H7 (cell line): ENCODE results near the gene ADAMTS13. TPM values are rescaled to one million over a fixed set of nuclear protein-coding genes. Genes with fewer than 3 reads are reported as not detected.

ENCODE experiments used
- DNase-seq: peaks from one replicate; pipeline ENCODE4 v3.0.0; 2012
- H3K27me3 ChIP-seq: 2 replicates; pipeline ENCODE4 v1.6.0; 2011; ENCODE audit warnings: mild to moderate bottlenecking, low read length; ENCODE audit not compliant: control insufficient read depth, insufficient read depth
- H3K36me3 ChIP-seq: replicated peaks from 2 replicates; pipeline ENCODE4 v1.5.1; 2011; ENCODE audit warnings: low read length; ENCODE audit not compliant: control insufficient read depth, insufficient read depth
- H3K4me3 ChIP-seq: 2 replicates; pipeline ENCODE4 v1.5.1; 2011; ENCODE audit warnings: low read depth, mild to moderate bottlenecking, control low read depth, low read length, moderate library complexity; ENCODE audit not compliant: insufficient read depth
- total RNA-seq: library from RNA; depleted of rRNA; stranded (reverse); fragments of >200 nt; shearing (Covaris generic); gene quantifications from 2 replicates; pipeline ENCODE4 v1.2.3, GENCODE V29; 2014

The ADAMTS13 gene
- total RNA-seq, 1 experiment from 2014 or later = 2.8 TPM

DNA sequence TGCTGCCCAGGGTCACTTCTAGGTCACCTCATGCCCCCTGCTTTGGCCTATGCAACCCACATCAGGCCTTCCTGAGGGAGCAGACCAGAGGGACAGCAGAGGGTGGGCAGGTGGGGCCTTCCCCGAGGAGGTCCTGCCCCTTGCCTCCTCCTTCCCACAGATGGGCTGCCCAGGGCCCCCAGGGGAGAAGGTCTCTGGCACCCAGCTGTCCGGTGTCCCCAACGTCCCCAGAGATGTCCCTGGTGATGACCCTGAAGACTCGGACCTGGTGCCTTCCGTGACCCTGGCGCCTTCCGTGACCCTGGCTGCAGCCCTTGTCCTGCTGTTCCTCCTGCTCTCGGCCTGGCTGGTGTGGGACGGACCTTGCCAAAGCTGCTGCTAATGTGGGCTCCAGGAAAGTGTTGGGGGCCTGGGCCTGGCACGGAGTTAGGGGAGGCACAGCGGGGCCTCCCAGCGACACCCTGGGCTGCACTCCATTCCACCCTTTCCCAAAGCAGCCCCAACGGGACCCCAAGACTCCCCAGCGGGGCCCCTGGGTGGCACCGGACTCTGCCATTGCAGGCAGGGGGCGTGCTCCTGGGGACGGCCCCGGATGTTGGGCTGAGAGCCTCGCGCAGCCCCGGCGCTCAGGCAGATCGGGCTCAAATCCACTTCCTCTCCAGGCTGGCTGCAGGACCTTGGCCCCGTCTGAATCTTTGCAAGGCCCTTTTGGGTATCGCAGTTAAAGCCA, 63.5 kb downstream of the ADAMTS13 start:
- Histone ChIP-seq H3K4me3 (no peak overlapping the region), H3K27me3 (no peaks in the 10 kb centered on the region; the same call in 1 of the 2 replicates), H3K36me3 (no peaks in the 10 kb centered on the region)
- peak; percentile 76 for DNase-seq

- Histone ChIP-seq H3K27me3 (no peaks in the 10 kb centered on the region), H3K36me3 (no peaks in the 10 kb centered on the region), H3K4me3 (no peak overlapping the region)
- DNase-seq = no peak
These were observed 65.2 kb downstream of the ADAMTS13 start for GRCh38 chr9:133487331-133487725.

DNA sequence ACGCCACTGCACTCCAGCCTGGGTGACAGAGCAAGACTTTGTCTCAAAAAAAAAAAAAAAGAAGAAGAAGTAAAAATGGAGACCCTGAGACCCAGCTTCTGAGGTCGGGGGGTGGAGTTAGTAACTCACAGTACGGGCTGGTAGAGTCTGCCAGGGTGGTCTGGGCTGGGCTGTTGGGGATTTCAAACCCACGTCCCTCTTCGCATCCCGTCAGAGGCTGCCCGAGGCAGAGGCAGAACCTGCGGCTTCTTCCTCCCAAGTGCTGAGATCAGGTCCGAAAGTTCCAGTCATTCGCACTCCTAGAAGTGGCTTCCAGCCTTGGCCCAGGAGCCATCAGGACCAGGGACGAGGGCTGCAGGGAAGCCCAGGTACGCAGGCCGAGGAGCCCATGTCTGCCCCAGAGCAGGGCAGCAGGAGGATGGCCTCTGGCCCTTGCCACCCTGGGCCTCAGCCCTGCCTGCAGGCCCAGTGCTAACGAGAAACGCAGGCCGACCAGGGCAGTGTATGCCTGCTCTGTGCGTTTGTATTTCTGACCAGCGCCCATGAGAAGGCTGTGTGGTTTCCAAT, 66.6 kb downstream of the ADAMTS13 start:
- Histone ChIP-seq H3K4me3 (no peak overlapping the region), H3K36me3 (no peaks in the 10 kb centered on the region), H3K27me3 (no peaks in the 10 kb centered on the region)
- DNase-seq = peak; percentile 46

DNA sequence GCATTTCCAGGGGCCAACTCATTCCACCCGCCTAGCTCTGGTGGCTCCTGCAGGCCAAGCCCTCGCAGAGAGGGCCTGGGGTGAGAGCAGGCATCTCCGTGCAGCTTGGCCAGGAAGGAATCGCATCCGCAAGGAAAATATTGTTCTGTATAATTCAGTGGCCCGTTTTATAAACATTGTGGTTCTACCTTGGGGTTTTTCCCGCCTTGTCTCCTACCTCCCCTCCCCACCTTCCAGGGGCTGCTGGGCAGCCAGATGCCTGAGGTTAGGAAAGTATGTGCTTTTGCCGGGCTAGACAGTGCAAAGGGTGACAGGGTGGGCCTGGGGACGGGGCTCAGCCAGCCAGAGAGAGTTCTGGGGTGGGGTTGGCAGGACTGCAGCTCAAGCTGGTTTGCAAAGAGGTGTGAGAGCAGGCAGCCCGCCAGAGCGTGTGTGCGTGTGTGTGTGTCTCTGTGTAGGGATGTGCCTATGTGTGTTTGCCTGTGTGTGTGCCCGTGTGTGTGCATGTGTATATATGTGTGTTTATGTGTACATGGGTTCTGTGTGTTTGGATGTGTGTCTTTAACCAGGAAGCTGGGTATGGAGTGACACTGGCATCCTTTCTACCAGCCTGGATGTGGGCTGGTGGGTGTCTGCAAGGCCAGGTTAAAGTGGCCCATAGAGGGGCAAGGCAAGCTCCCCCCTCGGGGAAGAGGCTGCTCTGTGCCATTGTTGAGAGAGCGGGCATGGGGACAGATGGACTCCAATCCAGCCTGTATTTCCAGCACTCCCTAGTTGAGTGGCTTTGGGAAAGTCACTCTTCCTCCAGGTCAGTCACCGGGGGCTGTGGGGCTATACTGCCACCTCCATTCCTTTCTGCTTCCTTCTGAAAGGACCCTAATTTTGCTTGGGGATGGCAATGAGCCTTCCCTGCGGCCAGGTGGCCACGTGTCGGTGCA, 67.4 kb downstream of the ADAMTS13 start:
- Histone ChIP-seq H3K27me3 (no peaks in the 10 kb centered on the region), H3K36me3 (no peaks in the 10 kb centered on the region), H3K4me3 (no peak overlapping the region)
- DNase-seq = peak; percentile 42

DNA sequence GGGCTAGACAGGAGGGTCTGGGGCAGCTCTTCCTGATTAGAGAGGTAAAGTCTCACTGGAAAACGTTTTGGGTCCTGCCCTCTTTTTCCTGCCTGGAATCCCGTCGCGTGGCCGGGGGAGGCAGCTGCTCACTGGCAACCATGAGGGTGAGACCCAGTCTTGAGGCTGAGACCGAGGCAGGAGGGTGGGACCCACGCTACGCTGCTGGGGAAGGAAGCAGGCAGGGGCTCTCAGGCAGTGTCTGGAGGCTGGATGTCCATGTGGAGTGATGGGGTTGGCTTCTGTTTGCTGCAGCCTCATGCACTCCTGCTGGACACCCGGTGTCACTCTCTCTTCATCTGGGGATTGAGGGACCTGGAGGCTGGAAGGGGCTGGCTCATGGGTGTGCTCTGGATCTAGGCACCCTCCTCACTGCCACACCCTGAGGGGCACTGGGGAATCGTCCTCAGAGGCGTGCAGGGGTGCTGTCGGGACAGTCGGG, 68.1 kb downstream of the ADAMTS13 start:
- peak; percentile 60 for DNase-seq
- Histone ChIP-seq H3K27me3 (no peaks in the 10 kb centered on the region), H3K4me3 (no peak overlapping the region), H3K36me3 (no peaks in the 10 kb centered on the region)

DNA sequence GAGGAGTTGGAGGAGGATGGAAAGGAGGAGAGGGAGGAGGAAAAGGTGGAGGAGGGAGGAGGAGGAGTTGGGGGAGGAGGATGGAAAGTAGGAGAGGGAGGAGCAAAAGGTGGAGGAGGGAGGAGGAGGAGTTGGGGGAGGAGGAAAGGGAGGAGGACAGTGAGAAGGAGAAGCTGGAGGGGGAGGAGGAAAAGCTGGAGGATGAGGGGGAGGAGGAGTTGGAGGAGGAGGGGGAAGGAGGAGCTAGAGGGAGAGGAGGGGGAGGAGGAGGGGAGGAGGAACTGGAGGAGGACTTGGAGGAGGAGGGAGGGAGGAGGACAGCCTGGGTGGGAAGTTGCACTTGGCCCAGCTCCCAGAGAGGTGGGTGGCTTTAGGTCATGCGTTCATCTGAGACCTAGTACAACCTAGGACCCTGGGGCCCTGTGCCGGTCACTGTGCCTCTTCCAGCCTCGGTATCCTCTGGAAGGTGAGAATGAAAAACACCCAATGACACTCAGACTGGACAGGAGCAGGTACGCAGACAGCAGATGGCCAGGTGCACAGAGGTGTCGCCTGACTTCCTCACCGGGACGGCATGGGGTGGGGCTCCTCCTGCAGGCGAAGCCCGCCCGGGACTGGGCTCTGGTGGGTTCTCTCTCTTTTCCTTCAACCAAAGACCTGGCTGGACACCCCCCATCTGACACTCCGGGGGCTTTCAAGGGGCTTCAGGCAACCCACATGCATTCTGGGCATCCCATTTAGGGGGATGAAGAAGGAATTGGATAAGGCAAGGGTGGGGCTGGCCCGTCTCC, 68.9 kb downstream of the ADAMTS13 start:
- Histone ChIP-seq H3K36me3 (no peaks in the 10 kb centered on the region), H3K4me3 (no peak overlapping the region), H3K27me3 (no peaks in the 10 kb centered on the region)
- DNase-seq = peak; percentile 65

DNA sequence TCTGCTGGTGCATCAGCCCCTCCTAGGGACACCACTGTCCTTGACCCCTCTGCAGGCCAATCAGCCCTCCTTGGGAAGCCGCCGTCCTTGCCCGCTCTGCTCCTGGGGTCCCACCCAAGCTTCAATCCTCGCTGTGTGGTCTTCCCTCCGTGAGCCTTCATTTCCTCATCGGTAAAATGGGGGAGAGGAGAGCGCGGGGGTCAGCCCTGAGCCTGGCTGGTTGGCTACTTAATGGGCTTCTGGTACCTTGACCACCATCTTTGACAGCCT, 69.4 kb downstream of the ADAMTS13 start:
- Histone ChIP-seq H3K27me3 (no peaks in the 10 kb centered on the region), H3K4me3 (no peak overlapping the region), H3K36me3 (no peaks in the 10 kb centered on the region)
- DNase-seq = no peak

- Histone ChIP-seq H3K27me3 (no peaks in the 10 kb centered on the region), H3K36me3 (no peaks in the 10 kb centered on the region), H3K4me3 (no peak overlapping the region)
- peak; percentile 67 for DNase-seq
These were observed 70.2 kb downstream of the ADAMTS13 start for GRCh38 chr9:133492061-133493021.

DNA sequence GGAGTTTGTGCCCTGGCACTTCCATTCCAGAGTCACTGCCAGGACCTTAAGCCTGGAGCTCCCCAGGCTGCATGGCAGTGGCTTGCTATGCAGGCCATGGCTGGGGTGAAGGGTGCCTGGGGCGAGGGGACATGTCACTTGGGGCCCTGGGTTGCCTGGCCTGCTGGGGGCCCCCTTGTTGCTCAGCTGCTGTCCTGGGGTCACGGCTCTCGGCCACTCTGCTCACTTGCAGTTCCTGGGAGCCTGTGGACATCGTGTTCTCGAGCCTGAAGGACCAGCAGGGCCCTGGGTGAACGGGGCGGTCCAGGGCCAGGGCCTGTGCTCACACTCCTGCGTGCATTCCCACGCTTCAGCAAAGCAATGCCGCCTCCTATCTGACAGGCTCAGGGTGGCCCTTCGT, 71.3 kb downstream of the ADAMTS13 start:
- Histone ChIP-seq H3K36me3 (no peaks in the 10 kb centered on the region), H3K27me3 (no peaks in the 10 kb centered on the region), H3K4me3 (no peak overlapping the region)
- peak; percentile 62 for DNase-seq

- H3K27me3 ChIP-seq = no peaks in the 10 kb centered on the region
- H3K36me3 ChIP-seq = no peaks in the 10 kb centered on the region
- DNase-seq = peak; percentile 59
- no peak overlapping the region for H3K4me3 ChIP-seq
These were observed 71.8 kb downstream of the ADAMTS13 start for GRCh38 chr9:133493845-133494540.

DNA sequence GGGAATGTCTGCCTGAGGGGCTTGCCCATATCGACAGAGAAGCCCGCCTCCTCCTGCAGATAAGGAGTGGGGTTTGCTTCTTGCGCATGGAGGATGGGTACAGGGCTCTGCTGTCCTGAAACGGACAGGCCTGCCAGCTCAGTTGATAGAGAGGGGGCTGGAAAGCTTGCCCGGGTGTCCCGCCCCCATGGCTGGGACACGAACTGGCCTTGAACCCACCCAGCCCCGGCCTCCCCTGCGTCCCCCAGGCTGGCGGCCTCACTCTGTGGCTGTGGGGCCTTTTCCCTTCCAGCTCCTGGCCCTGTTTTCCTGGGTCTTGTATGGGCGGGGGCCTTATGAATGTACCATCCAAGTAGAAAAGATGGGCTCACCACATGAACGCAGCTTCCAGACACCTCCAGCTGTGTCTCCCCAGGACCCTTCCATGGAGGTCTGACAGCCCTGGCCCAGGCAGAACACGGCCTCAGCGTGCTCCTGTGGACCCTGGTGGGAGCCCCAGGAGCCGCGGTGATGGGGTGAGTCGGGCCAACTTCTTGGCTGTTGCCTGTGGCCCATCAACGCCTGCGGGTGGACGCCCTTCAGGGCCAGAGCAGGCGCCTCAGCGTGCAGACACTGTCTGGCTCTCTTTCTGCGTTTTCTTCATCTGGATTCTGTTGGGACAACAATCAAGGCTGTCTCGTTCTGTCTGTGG, 72.6 kb downstream of the ADAMTS13 start:
- Histone ChIP-seq H3K27me3 (no peaks in the 10 kb centered on the region), H3K4me3 (no peak overlapping the region), H3K36me3 (no peaks in the 10 kb centered on the region)
- DNase-seq = peak; percentile 60

DNA sequence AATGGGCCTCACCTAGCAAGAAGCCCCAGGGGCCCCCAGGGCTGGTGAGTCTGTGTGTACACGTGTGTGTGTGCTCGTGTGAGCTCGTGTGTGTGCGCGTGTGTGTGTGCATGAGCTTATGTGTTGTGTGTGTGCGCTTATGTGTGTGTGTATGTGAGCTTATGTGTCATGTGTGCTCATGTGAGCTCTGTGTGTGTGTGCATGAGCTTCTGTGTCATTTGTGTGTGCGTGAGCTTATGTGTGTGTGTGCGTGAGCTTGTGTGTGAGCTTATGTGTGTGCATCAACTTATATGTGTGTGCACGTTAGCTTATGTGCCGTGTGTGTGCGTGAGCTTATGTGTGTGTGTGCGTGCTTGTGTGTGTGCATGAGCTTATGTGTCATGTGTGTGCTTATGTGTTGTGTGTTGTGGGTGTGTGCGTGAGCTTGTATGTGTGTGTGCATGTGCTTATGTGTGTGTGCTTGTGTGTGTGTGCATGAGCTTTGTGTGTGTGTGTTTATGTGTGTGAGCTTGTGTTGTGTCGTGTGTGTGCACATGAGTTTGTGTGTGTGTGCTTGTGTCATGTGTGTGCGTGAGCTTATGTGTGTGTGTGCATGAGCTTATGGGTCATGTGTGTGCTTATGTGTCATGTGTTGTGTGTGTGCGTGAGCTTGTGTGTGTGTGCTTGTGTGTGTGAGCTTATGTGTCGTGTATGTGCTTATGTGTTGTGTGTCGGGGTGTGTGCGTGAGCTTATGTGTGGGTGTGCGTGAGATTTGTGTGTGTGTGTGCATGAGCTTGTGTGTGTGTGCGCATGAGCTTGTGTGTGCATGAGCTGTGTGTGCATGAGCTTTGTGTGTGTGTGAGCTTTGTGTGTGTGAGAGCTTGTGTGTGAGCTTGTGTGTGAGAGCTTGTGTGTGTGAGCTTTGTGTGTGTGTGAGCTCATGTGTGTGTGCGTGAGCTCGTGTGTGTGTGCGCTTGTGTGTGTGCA, 73.4 kb downstream of the ADAMTS13 start:
- DNase-seq = no peak

More for the DNA sequence above, 73.4 kb downstream of the ADAMTS13 start:
- Histone ChIP-seq H3K4me3 (no peak overlapping the region), H3K27me3 (no peaks in the 10 kb centered on the region), H3K36me3 (no peaks in the 10 kb centered on the region)
